ENCODE measurements around the gene ICE2.

The ICE2 gene

DNA sequence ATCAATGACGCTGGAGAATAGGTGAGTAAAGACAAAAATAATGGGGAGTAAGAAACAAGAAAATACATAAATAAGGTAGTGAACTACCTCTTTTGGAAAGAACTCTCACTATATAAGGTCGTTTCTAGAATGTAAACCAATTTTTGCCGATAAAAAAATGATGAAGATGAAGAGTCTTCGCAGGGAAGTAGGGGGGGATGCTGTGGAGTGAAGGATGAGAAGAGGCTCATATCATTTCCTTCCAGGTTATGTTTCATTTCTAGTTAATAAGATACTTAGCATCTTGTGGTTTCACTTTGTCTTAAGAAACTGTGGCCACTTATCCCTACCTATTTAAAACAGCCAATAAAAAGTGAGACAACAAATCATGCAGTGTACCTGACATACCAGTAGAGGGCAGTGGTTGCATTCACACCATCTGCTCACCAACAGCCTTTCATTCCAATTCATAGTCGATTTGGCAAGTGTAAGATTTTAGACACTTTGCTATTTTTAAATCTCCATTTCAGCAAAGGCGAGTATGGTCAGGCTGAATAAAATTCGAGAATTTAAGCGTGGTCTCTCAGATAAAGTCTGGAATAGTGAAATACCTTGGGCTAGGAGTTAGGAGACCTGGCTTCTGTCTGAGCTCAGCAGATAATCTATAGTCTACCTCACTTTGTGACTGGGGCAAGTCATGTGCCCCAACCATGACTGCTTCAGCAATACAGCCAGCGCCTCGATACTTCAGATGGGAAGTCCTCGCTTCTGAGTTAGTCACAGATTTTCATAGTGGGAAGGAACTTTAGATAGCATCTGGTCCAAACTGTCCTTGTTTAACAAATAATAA lies 28.9 kb upstream of the ICE2 start:
- in situ Hi-C loops (cut with MboI; ENCODE audit: low sequenced_read_pairs): no loop called here

DNA sequence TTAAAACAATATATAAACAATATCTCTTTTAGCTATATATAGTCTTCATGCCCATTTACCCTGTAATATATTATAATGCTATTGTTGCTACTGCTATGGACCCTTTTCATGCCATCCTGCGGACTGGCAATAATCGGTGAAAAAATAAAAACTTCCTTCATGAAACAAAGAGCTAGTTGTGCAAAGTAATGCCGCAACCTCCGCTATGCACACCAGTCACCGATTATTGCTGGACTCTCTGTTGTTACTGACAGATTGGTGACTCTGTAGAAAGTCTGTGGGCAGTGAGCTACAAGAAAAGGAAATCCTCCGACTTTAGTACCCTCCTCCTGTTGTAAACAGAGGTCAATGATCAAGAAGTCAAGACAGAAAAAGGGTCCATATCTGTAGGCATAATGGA lies 17.9 kb upstream of the ICE2 start:
- in situ Hi-C loops (cut with MboI; ENCODE audit: low sequenced_read_pairs): loop anchor here (25.0 kb wide), 1 partner anchor 810 kb away; the partner anchor contains the start of gene BNIP2

DNA sequence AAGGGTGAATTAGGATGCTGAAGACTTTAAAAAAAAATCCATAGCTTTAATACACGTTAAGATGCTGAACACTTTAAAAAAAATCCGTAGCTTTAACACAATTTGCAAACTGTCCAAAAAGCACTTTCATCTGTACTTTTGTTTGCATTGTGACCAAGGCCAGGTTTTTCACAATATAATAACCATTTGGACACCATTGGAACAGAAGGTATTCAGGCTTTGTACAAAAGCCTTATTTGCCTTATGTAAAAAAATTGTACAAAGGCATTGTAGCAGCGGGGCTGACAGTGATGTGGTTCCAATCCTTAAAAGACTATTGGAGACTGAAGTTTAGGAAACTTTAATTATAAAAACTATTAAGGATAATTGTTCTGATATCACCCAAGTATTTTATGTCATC lies 15.2 kb upstream of the ICE2 start:
- in situ Hi-C loops (cut with MboI; ENCODE audit: low sequenced_read_pairs): loop anchor here (25.0 kb wide), 1 partner anchor 807 kb away; the partner anchor contains the start of gene BNIP2

DNA sequence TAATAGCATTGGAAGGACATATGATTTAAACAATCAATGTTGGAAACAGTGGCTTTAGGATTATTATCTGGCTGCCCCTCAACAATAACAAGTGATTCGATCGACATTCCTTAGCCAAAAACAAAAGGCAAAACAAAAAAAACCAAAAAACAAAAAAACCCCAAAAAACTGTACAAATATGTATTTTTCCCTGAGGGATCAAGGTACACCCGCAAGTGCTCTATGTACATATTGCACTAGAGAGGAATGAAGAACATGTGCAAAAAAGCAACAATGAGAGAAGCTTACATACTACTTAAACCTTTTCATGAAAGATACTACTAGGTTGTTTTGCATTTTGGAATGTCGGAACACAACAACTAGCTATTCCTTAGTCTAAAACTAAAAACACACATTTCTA lies 14.2 kb upstream of the ICE2 start:
- in situ Hi-C loops (cut with MboI; ENCODE audit: low sequenced_read_pairs): loop anchor here (25.0 kb wide), 1 partner anchor 806 kb away; the partner anchor contains the start of gene BNIP2

DNA sequence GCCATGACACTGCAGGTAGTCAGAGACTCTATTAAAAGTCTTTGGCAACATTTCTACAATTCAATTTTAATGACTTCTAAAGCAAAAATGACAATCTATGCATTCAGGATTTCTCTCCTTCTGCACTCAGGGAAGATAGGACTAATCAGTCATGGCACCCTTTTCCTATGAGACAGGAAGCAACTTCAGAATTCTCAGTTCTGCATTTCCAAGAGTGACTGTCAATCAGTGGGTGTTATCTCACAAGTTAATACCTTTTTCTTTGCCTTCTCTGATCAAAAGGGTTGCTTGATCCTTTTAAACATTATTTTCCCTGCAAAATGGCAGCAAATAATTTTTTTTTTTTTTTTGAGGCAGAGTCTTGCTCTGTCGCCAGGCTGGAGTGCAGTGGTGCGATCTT lies 7.8 kb upstream of the ICE2 start:
- in situ Hi-C loops (cut with MboI; ENCODE audit: low sequenced_read_pairs): loop anchor here (25.0 kb wide), 1 partner anchor 799 kb away; the partner anchor contains the start of gene BNIP2

DNA sequence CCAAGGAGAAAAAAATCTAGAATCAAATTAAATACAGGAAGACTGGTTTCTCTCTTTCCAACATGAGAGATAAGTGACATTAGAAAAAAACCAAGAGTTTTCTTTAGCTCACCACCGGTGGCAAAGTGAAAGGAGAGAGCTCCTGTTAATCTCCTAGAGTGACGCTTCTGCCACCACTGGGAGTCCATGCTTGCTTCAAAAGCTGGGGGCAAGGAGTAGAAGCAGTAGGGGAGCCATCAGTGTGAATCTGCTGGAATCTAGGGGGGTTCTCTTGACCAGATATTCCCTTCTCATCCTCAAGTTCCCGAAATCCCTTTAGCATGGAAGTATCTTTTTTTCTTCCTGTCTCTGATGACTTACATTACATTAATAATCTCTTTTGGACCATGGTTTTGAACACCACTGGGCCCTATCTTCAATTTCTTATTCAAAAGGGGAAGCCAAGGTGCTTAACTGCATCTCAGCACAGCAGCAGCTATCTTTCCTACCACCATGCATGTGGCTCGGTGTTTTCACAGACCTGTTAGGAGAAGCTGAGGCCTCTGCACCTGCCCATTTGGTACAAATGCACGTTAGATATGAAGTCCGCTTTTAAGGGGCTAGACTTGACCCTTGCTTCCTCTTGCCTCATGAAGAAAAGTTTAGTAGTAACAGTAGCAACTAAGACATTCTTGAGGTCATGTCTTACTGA lies 6.6 kb upstream of the ICE2 start:
- in situ Hi-C loops (cut with MboI; ENCODE audit: low sequenced_read_pairs): loop anchor here (25.0 kb wide), 1 partner anchor 798 kb away; the partner anchor contains the start of gene BNIP2

DNA sequence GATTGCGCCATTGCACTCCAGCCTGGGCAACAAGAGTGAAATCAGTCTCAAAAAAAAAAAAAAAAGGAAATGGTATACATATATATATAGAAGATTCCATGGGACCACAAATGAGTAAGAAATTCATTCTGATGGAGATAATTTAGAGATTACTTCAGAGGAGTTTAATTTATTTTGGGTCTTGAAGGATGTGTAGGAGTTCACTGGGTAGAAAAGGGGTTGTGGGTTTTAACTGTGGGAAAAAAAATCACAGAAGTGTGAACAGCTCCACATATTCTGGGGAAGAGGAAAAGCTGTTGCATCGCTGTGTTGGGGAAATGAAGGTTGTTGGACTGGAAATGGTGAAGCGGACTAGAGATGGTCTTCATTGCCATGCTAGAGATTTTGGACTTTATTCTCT lies 4.1 kb upstream of the ICE2 start:
- in situ Hi-C loops (cut with MboI; ENCODE audit: low sequenced_read_pairs): loop anchor here (25.0 kb wide), 1 partner anchor 796 kb away; the partner anchor contains the start of gene BNIP2

DNA sequence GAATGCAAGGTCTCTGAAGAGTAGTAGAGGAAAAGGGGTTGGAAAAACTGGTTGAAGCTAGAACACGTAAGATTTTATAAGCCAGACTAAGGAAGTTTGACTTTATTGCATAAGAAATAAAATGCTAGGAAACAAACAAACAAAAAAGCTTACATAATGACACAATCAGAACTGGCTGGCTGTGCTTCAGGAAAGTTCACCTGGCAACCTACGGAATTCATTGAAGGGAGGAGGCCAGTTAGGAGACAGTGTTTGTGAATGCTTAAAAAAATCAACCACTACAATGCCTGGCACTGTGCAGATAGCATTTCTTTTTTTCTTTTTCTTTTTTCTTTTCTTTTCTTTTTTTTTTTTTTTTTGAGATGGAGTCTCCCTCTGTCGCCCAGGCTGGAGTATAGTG lies 1.9 kb upstream of the ICE2 start:
- in situ Hi-C loops (cut with MboI; ENCODE audit: low sequenced_read_pairs): loop anchor here (25.0 kb wide), 1 partner anchor 794 kb away; the partner anchor contains the start of gene BNIP2

DNA sequence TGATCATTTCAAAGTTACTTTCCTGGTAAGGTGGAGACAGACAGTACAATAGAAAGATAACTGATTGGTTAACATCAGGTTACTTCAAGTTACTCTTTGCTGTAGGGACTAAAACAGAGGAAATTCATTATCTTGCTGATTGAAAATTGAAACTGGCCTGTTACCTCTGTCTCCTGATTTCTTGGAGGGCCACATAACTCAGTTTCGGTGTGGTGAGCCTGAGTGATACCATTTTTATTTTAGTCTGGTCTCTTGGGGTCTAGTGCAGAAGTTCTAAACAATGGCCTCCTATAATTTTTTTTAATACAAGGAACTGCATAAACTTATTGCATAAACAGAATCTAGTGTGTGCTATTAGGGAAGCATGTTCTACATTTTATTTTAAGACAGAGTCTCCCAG lies 1.2 kb upstream of the ICE2 start:
- in situ Hi-C loops (cut with MboI; ENCODE audit: low sequenced_read_pairs): loop anchor here (25.0 kb wide), 1 partner anchor 793 kb away; the partner anchor contains the start of gene BNIP2

DNA sequence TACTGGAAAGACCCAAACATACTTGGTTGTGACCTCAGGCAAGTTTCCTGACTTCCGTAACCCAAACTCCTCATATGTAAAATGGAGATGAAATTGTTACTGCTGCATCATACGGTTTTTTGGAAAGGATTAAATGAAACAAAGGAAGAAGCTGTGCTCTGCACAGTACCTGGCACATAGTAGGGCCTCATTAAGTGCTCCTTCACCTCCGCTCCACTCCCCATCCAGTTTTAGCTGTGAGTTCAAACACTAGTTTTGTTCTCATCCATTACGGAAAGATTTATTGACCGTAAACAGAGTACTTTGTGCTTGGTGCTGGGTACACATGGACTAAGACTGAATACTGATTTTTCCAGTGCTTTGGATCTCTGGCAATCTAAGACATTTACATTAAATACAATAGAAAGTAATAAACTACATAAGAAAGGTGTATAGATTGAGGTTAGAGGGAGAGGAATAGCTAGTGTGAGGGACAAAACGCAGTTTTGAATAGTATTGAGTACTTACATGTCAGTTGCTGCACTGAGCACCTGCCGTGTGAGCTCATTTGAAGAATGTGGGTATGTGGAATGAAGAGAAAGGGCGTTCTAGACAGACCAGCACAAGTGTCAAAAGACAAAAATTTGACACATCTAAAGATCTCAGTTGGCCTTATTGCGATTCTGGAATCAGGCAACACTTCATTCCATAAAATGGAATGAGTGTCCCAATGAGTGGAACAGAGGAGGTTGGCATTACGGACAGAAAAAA lies 594 bp upstream of the ICE2 start:
- in situ Hi-C loops (cut with MboI; ENCODE audit: low sequenced_read_pairs): loop anchor here (25.0 kb wide), 1 partner anchor 792 kb away; the partner anchor contains the start of gene BNIP2

DNA sequence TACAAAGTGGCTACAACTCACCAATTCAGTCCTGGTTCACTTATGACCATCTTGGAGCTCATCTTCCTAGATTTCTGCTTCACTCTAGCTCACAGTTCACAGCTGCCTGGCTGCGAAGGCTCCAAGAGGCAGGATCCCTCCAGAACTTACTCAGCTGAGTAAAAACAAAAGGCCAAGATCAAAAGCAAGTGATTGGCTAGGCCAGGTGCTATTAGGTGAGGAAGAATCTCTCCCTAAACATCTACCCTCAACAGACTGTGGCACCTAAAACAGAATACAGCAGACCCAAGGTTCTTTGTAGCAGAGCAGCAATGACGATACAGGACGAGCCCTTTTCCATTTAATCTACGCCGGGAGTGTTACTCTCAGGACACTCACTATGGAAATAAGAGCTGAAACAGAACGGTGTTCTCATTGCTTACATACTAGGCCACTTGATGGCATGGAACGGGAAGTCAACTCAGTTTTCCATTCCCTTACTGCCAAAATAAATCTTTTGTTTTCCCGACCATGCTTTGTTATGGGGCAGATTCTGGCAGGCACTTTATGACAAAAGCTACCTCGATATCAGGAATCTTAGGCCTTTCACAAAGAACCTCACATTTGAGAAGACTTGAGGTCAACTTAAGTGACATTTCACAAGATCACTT lies 901 bp downstream of the ICE2 start:
- in situ Hi-C loops (cut with MboI; ENCODE audit: low sequenced_read_pairs): loop anchor here (25.0 kb wide), 1 partner anchor 791 kb away; the partner anchor contains the start of gene BNIP2

DNA sequence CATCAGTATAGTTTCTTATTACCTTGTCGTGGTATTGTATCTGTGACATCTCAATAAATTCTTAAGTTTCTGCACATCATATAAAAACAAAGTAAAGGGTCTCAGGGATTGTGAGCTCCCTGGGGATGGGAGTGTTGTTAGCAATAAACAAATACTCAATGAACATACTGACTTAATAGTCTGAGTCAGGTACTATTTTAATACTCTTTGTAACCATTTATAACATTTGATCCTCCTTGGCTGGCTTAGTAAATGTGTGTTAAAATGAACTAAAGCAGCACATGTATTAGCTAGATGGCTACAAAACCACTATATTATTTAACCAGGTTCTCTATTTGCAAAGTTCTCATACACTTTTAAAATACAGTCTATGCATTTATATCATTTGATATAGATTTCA lies 1.8 kb downstream of the ICE2 start:
- in situ Hi-C loops (cut with MboI; ENCODE audit: low sequenced_read_pairs): loop anchor here (25.0 kb wide), 1 partner anchor 790 kb away; the partner anchor contains the start of gene BNIP2

DNA sequence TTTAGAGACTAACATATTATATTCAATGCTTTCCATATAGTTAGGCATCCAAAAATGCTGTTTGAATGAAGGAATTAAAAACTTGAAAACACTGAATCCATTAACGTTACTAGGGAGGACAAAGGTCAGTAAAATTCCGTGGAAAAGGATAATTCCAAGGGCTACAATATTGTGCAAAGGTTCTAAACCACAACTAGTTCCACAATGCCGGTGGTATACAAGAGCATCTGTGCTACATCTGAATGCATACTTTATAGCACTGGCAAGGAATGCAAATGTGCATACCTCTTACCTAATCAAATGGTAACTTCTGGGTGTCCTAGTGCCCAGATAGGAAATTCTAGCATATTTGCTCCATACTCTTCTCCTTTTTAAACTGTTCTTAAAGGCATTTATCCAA lies 2.2 kb downstream of the ICE2 start:
- in situ Hi-C loops (cut with MboI; ENCODE audit: low sequenced_read_pairs): loop anchor here (25.0 kb wide), 1 partner anchor 789 kb away; the partner anchor contains the start of gene BNIP2

DNA sequence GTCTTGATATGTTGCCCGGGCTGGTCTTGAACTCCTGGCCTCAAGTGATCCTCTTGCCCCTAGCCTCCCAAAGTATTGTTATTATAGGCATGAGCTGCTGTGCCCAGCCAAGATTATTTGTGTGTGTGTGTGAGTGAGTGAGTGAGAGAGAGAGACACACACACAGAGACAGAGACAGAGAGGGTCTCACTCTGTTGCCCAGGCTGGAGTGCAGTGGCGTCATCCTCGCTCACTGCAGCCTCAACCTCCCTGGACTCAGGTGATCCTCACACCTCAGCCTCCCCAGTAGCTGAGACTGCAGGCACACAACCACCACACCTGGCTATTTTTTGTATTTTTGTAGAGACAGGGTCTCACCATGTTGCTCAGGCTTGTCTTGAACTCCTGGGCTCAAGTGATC lies 5.8 kb downstream of the ICE2 start:
- in situ Hi-C loops (cut with MboI; ENCODE audit: low sequenced_read_pairs): no loop called here

DNA sequence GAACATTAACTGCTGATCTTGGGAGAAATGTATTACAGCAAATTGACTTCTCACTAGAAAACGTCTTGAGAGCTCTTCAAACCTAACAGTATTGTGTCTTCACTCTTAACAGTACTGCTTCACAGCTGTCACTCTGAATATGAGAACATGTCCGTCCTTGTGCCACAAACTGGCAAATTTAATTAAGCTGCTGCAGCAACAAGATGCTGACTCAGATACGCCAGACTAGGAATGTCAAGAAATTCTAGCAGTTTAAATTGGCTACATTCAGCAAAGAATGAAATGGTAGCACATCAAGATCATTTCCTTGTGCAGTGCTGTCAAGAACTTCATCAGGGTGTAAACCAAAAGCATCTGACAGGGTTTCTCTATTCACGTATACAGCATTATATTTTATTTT lies 7.6 kb downstream of the ICE2 start:
- in situ Hi-C loops (cut with MboI; ENCODE audit: low sequenced_read_pairs): no loop called here

DNA sequence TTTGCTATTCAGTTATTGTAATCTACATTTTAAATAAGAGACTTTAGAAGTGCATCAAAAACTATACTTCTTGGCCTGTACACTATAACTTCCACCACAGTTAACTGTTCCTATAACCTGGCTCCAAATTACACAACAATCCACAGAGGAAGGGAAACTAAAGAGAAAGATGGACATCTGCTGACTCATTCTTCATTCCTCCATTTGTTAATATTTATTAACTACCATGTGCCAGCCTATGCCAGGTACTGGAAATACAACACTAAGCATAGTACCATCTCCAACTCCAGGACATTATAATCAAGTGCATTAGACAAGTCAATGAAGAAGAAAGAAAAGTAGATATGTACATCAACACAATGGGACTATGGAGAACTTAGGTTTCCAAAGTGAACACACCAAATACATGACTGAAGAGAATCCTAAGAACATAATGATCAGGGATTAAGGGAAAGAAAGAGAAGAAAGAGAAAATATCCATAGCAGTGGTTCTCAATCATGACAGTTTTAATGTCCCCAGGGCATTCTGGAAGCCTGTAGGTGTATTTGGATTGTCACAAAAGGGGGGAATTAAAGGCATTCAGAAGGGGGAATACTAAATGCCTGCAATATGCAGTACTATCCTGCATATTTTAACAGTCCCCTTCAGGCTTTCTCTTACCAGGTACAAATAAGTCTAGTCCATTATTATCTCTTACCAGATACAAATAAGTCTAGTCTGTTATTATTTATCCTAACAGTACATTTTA lies 8.9 kb downstream of the ICE2 start:
- in situ Hi-C loops (cut with MboI; ENCODE audit: low sequenced_read_pairs): no loop called here

DNA sequence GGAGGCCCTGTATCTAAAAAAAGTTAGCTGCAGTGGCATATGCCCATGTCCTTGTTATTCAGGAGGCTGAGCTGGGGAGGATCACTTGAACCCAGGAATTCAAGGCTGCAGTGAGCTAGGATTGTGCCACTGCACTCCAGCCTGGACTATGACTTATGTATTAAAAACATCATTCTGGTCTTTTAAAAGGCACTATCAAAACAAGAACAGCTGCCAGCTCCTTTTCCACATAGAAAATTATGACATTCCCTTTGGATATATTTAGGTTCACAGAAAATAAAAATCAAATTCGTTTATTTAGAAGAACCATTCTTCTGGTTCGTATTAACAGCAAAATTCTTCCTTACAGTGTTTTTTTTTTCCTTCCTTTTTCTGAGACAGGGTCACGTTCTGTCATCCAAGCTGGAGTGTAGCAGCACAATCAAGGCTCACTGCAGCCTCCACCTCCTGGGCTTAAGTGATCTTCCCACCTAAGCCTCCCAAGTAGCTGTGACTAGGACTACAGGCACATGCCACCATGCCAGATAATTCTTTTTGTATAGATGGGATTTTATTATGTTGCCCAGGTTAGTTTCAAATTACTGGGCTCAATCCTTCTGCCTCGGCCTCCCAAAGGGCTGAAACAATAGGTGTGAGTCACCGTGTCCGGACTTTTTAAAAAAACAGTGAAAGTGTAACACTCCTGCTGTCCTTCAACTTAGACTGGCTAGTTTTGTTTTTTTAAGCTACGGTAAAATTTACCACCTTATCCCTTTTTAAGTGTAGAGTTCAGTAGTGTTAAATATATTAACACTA lies 13.9 kb downstream of the ICE2 start:
- in situ Hi-C loops (cut with MboI; ENCODE audit: low sequenced_read_pairs): no loop called here

DNA sequence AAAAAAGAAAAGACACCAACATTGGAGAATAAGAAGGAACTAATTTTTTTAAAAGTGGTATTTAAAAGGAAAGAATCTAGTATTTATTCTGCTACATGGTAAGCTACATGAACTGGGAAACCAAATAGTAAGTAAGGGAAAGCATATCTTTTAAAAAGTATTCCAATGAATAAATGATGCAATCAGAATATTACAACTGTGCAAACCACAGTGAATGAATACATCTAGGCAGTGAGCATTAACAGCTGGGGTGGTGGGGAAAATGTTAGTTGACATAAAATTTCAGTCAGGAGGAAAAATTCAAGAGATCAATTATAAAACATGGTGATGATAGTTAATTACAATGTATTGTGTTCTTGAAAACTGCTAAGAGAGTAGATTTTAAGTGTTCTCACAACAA lies 16.9 kb downstream of the ICE2 start:
- in situ Hi-C loops (cut with MboI; ENCODE audit: low sequenced_read_pairs): no loop called here

DNA sequence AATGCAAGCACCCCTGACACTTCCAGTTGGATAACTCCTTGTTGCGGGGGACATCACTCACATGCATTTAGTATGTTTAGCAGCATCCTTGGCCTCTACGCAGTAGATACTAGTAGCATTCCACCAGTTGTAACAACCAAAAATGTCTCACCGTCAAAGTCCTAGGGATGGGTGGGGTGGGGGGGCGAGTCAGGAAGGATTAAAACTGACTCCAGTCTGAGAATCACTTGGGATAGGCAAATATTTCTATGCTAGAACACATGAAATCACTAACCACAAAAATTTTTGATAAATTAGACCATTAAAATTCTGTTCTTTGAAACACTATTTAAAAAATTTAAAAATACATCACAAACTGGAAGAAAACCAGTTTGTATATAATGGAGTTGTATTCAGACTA lies 18.0 kb downstream of the ICE2 start:
- in situ Hi-C loops (cut with MboI; ENCODE audit: low sequenced_read_pairs): no loop called here

All from HL-60/S4 treated with phorbol 12-myristate 13-acetate at 8.2 ng/mL for 4 days and 3 days (cell line).